ENCODE measurements around the gene ESPN. TPM values are rescaled to one million over a fixed set of nuclear protein-coding genes. Genes with fewer than 3 reads are reported as not detected.

Gene ESPN
- total and polyA plus RNA-seq, 2 of the 4 experiments (the other 2 are of a cell fraction): under 0.01 to 0.02 TPM

Small RNAs within 50 kb of the gene (microRNA-seq; reads per million reads assigned to microRNA genes)
- 0 reads per million in 2 experiments for gene MIR4252 (ENCODE audit: insufficient read depth in 1 of 2, insufficient read length in 1 of 2, unreplicated experiment in 1 of 2)

Small RNAs within 50 kb of the gene (small RNA-seq; reads per million reads assigned to genes)
- gene MIR4252: 0 reads per million in 5 experiments

Other genes with a start within 250 kb of the ESPN start
- gene CHD5, start 244.5 kb upstream of the ESPN start, total RNA-seq (2012; rRNA removed): under 0.01 TPM in 1 of 2 replicates, not detected in the other
- gene CHD5, start 244.5 kb upstream of the ESPN start, polyA plus RNA-seq (2012; rRNA removed): 0.06 and 0.09 TPM in 2 replicates
- gene RPL22, start 225.2 kb upstream of the ESPN start, total RNA-seq (2012; rRNA removed): 26.2 and 71.9 TPM in 2 replicates
- 131 and 154 TPM in 2 replicates for gene RPL22, start 225.2 kb upstream of the ESPN start, polyA plus RNA-seq (2012; rRNA removed)
- 2.7 and 3.9 TPM in 2 replicates for gene RNF207, start 218.7 kb upstream of the ESPN start, total RNA-seq (2012; rRNA removed)
- 17.2 and 42.9 TPM in 2 replicates for gene RNF207, start 218.7 kb upstream of the ESPN start, polyA plus RNA-seq (2012; rRNA removed)
- gene ICMT, start 188.8 kb upstream of the ESPN start, total RNA-seq (2012; rRNA removed): 53.9 and 61.7 TPM in 2 replicates
- 36.4 and 37.2 TPM in 2 replicates for gene ICMT, start 188.8 kb upstream of the ESPN start, polyA plus RNA-seq (2012; rRNA removed)
- gene HES3, start 180.6 kb upstream of the ESPN start, total RNA-seq (2012; rRNA removed): not detected in 2 replicates
- not detected in 2 replicates for gene HES3, start 180.6 kb upstream of the ESPN start, polyA plus RNA-seq (2012; rRNA removed)
- gene GPR153, start 163.7 kb upstream of the ESPN start, total RNA-seq (2012; rRNA removed): 1.7 and 1.8 TPM in 2 replicates
- gene GPR153, start 163.7 kb upstream of the ESPN start, polyA plus RNA-seq (2012; rRNA removed): 5.2 and 6.5 TPM in 2 replicates
- gene ACOT7, start 31.0 kb upstream of the ESPN start, total RNA-seq (2012; rRNA removed): 48.9 and 51.6 TPM in 2 replicates
- 242 and 271 TPM in 2 replicates for gene ACOT7, start 31.0 kb upstream of the ESPN start, polyA plus RNA-seq (2012; rRNA removed)
- not detected in 2 replicates for gene HES2, start 4.9 kb upstream of the ESPN start, total RNA-seq (2012; rRNA removed)
- gene HES2, start 4.9 kb upstream of the ESPN start, polyA plus RNA-seq (2012; rRNA removed): not detected in 2 replicates
- 0.83 and 1.3 TPM in 2 replicates for gene TNFRSF25, start 41.4 kb downstream of the ESPN start, total RNA-seq (2012; rRNA removed)
- gene TNFRSF25, start 41.4 kb downstream of the ESPN start, polyA plus RNA-seq (2012; rRNA removed): 11.2 and 14.5 TPM in 2 replicates
- 4.8 and 5.0 TPM in 2 replicates for gene PLEKHG5, start 66.9 kb downstream of the ESPN start, total RNA-seq (2012; rRNA removed)
- 11.6 and 13.7 TPM in 2 replicates for gene PLEKHG5, start 66.9 kb downstream of the ESPN start, polyA plus RNA-seq (2012; rRNA removed)
- gene NOL9, start 129.7 kb downstream of the ESPN start, total RNA-seq (2012; rRNA removed): 19.2 and 21.4 TPM in 2 replicates
- gene NOL9, start 129.7 kb downstream of the ESPN start, polyA plus RNA-seq (2012; rRNA removed): 12.4 and 13.0 TPM in 2 replicates
- gene TAS1R1, start 130.5 kb downstream of the ESPN start, total RNA-seq (2012; rRNA removed): not detected in 2 replicates
- 0.05 and 0.10 TPM in 2 replicates for gene TAS1R1, start 130.5 kb downstream of the ESPN start, polyA plus RNA-seq (2012; rRNA removed)
- gene ZBTB48, start 155.2 kb downstream of the ESPN start, total RNA-seq (2012; rRNA removed): 9.3 and 10.3 TPM in 2 replicates
- gene ZBTB48, start 155.2 kb downstream of the ESPN start, polyA plus RNA-seq (2012; rRNA removed): 17.5 and 19.7 TPM in 2 replicates
- 12.0 and 14.2 TPM in 2 replicates for gene KLHL21, start 178.1 kb downstream of the ESPN start, total RNA-seq (2012; rRNA removed)
- gene KLHL21, start 178.1 kb downstream of the ESPN start, polyA plus RNA-seq (2012; rRNA removed): 36.7 and 37.4 TPM in 2 replicates
- 7.3 and 9.4 TPM in 2 replicates for gene PHF13, start 189.0 kb downstream of the ESPN start, total RNA-seq (2012; rRNA removed)
- gene PHF13, start 189.0 kb downstream of the ESPN start, polyA plus RNA-seq (2012; rRNA removed): 7.6 and 9.8 TPM in 2 replicates
- 13.9 and 14.2 TPM in 2 replicates for gene THAP3, start 200.1 kb downstream of the ESPN start, total RNA-seq (2012; rRNA removed)
- 14.9 and 16.0 TPM in 2 replicates for gene THAP3, start 200.1 kb downstream of the ESPN start, polyA plus RNA-seq (2012; rRNA removed)